Tibial nerve (tissue), 4 donors: ENCODE results near the gene CACNA1S. TPM values are rescaled to one million over a fixed set of nuclear protein-coding genes. Genes with fewer than 3 reads are reported as not detected.

Source experiments
- DNase-seq, 2 donors: peaks; one replicate each; pipeline ENCODE4 v3.0.0-alpha.2; 2019; ENCODE audit warnings: low spot score in 2 of 2
- H3K27ac ChIP-seq, 4 donors: fragments of 200-600 bp; sonication (generic) in 3 of 4; one replicate each; pipeline ENCODE4 v1.5.1; 2017 to 2019; ENCODE audit warnings: mild to moderate bottlenecking in 1 of 4
- H3K27me3 ChIP-seq, 2 donors: fragments of 200-600 bp; sonication (generic) in 1 of 2; one replicate each; pipeline versions ENCODE4 v1.5.1 to v1.6.0; 2017 to 2019
- H3K36me3 ChIP-seq, 3 donors: fragments of 200-600 bp; sonication (generic); one replicate each; pipeline ENCODE4 v1.5.1; 2018 to 2019
- H3K4me1 ChIP-seq, 4 donors: fragments of 200-600 bp; sonication (generic) in 3 of 4; one replicate each; pipeline ENCODE4 v1.5.1; 2017 to 2019
- H3K4me3 ChIP-seq, 4 donors: fragments of 200-600 bp; sonication (generic) in 3 of 4; one replicate each; pipeline ENCODE4 v1.5.1; 2017 to 2019; ENCODE audit warnings: mild to moderate bottlenecking in 1 of 4, moderate library complexity in 1 of 4
- H3K9me3 ChIP-seq, 4 donors: fragments of 200-600 bp; sonication (generic) in 3 of 4; one replicate each; pipeline ENCODE4 v1.5.1; 2017 to 2019
- CTCF ChIP-seq, 5 experiments: fragments of 200-600 bp in 3 of 5; fragments of 450-650 bp in 2 of 5; sonication (generic) in 3 of 5; IDR thresholded peaks; one replicate each; pipeline ENCODE4 v1.5.1; 2016 to 2019; ENCODE audit warnings: antibody characterized with exemption in 5 of 5, mild to moderate bottlenecking in 3 of 5, moderate library complexity in 2 of 5
- EP300 ChIP-seq, 2 donors: sonication (generic); formaldehyde crosslinking; IDR thresholded peaks; one replicate each; pipeline ENCODE4 v1.6.1; 2017; ENCODE audit warnings: antibody characterized with exemption in 2 of 2, mild to moderate bottlenecking in 1 of 2
- POLR2A ChIP-seq, 2 donors: fragments of 450-650 bp; IDR thresholded peaks; one replicate each; pipeline ENCODE4 v1.6.1; 2017; ENCODE audit warnings: antibody characterized with exemption in 2 of 2, mild to moderate bottlenecking in 2 of 2, moderate library complexity in 2 of 2
- WGBS, 2 donors: methylation state at CpG; one replicate each; pipeline ENCODE4 v1.1.5; 2018; 5-methylcytosine and 5-hydroxymethylcytosine counted together
- total RNA-seq, 4 donors: library from RNA; depleted of rRNA; stranded (reverse); fragments of >200 nt; gene quantifications; one replicate each; pipeline ENCODE4 v1.1.0, GENCODE V29; 2016

CACNA1S gene
- total RNA-seq, 4 donors from 2014 or later, result not detected

- no peak overlapping the region for H3K4me3 ChIP-seq
- peaks cover 0 to 97% (median 0%) of the 10 kb centered on the region in 3 donors for H3K36me3 ChIP-seq
- no peak overlapping the region for H3K27ac ChIP-seq
- H3K9me3 ChIP-seq, result no peaks in the 10 kb centered on the region
- no peak for TF ChIP-seq CTCF (IDR thresholded peaks at IDR 0.05)
- no peaks in the 10 kb centered on the region for H3K27me3 ChIP-seq
- H3K4me1 ChIP-seq, result peaks cover 0 to 24% (median 5%) of the 10 kb centered on the region in 4 donors
- 75 to 83% methylated on average over 16 of the region's 16 CpGs for WGBS, 2 donors
- DNase-seq, result no peak
These were observed 30.9 kb upstream of the CACNA1S start for GRCh38 chr1:201142849-201143725.

GRCh38 chr1:201142011-201142848 is 30.0 kb upstream of the CACNA1S start:
- WGBS, 2 donors, result 78 to 81% methylated on average over 16 of the region's 16 CpGs

GRCh38 chr1:201141418-201141817 is 29.2 kb upstream of the CACNA1S start:
- Histone ChIP-seq H3K4me3 (no peak overlapping the region), H3K36me3 (peaks cover 0 to 85% (median 0%) of the 10 kb centered on the region in 3 donors), H3K4me1 (peaks cover 0 to 40% (median 17%) of the 10 kb centered on the region in 4 donors), H3K27me3 (no peaks in the 10 kb centered on the region), H3K9me3 (no peaks in the 10 kb centered on the region), H3K27ac (no peak overlapping the region)
- DNase-seq, result no peak
- no peak for TF ChIP-seq EP300 (IDR thresholded peaks at IDR 0.05)
- no peak for TF ChIP-seq CTCF (IDR thresholded peaks at IDR 0.05)
- TF ChIP-seq POLR2A (IDR thresholded peaks at IDR 0.05), result no peak
- whole genome bisulfite sequencing, 2 donors, result 85 to 100% methylated on average over 5 of the region's 5 CpGs

More at GRCh38 chr1:201142011-201142848, 30.0 kb upstream of the CACNA1S start:
- TF ChIP-seq EP300 (IDR thresholded peaks at IDR 0.05), result no peak
- TF ChIP-seq CTCF (IDR thresholded peaks at IDR 0.05), result no peak
- no peak for TF ChIP-seq POLR2A (IDR thresholded peaks at IDR 0.05)
- DNase-seq, result no peak
- H3K27me3 ChIP-seq, result no peaks in the 10 kb centered on the region
- peaks cover 0 to 32% (median 10%) of the 10 kb centered on the region in 4 donors for H3K4me1 ChIP-seq
- peaks cover 0 to 88% (median 0%) of the 10 kb centered on the region in 3 donors for H3K36me3 ChIP-seq
- no peak overlapping the region for H3K4me3 ChIP-seq
- no peaks in the 10 kb centered on the region for H3K9me3 ChIP-seq
- H3K27ac ChIP-seq, result no peak overlapping the region

GRCh38 chr1:201140941-201141260 is 28.7 kb upstream of the CACNA1S start:
- TF ChIP-seq EP300 (IDR thresholded peaks at IDR 0.05) (no peak), POLR2A (IDR thresholded peaks at IDR 0.05) (no peak), CTCF (IDR thresholded peaks at IDR 0.05) (no peak)
- DNase-seq, result no peak
- Histone ChIP-seq H3K9me3 (no peaks in the 10 kb centered on the region), H3K4me1 (peaks cover 0 to 45% (median 19%) of the 10 kb centered on the region in 4 donors), H3K27ac (no peak overlapping the region), H3K27me3 (no peaks in the 10 kb centered on the region), H3K36me3 (peaks cover 0 to 83% (median 0%) of the 10 kb centered on the region in 3 donors), H3K4me3 (no peak overlapping the region)
- WGBS, 2 donors, result 91 to 95% methylated on average over 8 of the region's 8 CpGs
